NT2/D1 (cell line): ENCODE measurements around the gene CCDC137.

ENCODE experiments used
- SUZ12 ChIP-seq: IDR thresholded peaks from 2 replicates; pipeline ENCODE4 v1.6.1; 2011; ENCODE audit not compliant: insufficient read length, insufficient read depth; ENCODE audit errors: extremely low read depth
- YY1 ChIP-seq: IDR thresholded peaks from 2 replicates; pipeline ENCODE4 v1.6.1; 2011; ENCODE audit not compliant: insufficient read length, insufficient read depth

DNA sequence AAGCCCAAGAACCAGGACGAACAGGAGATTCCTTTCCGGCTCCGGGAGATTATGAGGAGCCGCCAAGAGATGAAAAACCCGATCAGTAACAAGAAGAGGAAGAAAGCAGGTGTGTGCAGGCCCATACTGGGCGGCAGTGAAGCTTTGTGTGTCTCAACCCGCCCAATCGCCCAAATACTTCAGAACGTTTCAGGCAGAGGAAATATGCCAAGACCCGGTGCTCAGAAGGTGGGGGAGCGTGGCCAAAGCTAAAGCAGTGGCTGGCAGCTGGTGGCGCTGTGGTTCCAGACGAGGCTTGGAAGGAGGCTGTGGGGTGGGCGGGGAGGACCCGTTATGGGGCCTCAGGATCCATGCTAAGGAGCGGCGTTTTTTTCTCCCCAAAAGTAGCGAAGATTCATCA, 1.2 kb downstream of the CCDC137 start:
- no peak for TF ChIP-seq YY1
- no peak for TF ChIP-seq SUZ12
